ENCODE data around the gene LRMDA.

LRMDA gene

GRCh38 chr10:76017733-76018433, 586.5 kb downstream of the LRMDA start:
- no peak for DNase-seq

DNA sequence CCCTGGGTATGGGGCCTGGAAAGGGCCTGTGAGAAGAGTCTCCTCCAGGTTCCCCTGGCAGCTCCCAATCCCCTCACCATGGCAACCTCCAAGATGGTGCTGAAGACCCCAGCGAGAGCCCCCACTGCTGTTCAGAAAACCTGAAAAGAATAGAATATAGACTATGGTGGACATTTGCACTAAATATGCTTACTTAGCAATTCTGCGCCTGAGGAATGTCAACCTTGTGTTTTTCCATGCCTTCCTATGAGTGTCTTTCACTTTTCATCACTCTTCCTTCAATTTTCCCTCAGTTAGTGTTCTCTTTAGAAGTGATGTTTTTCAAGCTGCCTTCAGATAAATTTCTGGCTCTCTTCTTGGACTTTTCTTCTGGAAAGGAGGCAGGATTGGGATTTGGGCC, 589.2 kb downstream of the LRMDA start:
- DNase-seq = no peak

DNA sequence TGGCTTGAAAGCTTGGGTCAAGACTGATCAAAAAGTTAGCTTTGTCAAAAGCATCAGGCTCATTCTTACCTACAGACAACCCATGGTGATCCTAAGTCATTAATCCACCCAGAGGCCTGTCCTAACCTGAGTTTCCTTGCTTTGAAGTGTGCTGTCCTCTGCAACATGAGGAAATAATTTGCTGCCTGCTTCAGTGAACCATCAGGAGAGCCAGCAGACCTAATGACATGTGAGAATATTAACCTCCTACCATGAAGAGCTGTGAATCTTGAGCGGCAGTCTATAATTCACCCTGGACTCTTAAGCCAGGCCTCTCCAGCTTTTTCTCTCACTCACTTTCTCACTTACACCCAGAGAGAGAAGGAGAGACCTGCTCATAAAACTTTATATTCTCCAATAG, 590.0 kb downstream of the LRMDA start:
- no peak for DNase-seq

GRCh38 chr10:76022366-76022765, 590.9 kb downstream of the LRMDA start:
- no peak for DNase-seq

DNA sequence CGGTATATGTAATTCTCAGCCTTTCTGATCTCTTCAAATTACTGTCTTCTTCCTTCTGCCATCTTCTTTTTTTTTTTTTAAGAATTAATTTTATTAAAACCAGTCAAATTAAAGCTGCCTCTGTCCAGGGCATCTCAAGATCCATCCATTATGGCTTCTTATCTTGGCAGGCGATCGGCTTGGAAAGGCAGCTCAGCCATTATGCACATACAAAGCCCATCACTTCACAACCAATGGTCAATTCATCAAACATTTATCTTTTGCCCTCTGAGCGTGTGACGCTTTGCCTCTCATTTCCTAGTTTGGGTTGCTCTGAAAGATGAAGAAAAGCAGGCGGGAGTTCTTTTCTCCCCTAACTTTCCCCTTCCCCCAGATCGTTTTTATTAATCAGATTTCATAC, 591.6 kb downstream of the LRMDA start:
- no peak for DNase-seq

DNA sequence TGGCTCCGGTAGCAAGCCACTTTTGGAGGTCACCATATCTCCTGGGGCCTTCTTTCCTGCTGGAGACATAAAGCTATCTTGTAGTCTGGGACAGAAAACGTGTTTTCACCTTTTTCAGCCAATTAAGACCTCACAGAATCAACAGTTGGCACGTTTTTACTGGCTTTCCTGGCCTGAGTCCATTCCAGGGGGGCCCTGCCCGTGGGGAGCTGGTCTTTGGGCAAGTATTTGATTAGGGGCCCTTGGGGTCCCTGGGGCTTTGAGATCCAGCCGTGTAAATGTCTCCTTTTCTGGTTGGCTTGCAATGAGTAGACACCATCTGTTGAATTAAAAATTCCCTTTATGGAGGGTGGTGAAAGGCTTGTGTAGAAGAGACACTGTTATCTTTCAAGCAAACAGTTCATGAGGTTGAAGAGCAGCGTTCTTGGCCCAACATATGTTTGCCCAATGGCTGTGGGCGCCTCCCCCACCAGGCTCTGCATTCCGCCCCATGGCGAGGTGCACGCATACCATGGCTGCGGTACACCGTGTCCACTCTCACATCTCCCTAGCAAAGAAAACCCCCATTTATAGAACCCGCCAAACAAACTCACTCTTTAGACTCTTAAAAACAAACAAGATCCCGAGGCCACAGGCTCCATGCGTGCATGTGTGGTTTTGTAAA, 593.2 kb downstream of the LRMDA start:
- no peak for DNase-seq

DNA sequence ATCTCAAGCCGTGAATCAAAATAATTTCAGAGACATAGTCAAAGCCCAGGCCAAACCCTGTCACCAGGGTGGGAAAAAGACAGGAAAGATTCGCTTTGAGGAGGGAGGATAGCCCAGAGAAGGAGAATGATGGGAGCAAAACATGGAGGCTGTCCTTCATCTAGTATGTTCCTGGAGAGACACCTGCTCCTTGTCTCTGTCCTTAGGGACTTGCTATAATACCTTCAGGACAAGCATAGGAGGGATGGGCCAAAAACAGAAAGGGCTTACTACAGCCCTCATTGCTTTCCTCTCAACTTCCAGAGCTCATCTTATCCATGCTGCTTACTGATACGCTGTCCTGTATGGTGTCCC, 593.7 kb downstream of the LRMDA start:
- DNase-seq = no peak

- no peak for DNase-seq
Measured at GRCh38 chr10:76026176-76026771, 594.9 kb downstream of the LRMDA start.

- no peak for DNase-seq
Measured at GRCh38 chr10:76026905-76027304, 595.5 kb downstream of the LRMDA start.

DNA sequence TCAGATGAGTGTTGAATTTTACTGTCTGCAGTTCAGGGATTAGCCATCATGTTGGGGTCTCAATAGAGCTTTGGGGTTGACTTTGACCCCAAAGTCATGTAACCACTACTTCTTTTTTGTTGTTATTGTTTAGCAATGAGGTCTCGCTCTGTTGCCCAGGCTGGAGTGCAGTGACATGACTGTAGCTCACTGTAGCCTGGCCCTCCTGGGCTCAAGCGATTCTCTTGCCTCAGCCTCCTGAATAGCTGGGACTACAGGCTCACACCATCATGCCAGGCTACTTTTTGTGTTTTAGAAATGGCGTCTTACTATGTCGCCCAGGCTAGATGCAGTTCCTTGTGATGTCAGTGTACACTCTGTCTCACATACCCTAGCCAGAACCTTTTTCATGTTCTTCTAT, 598.4 kb downstream of the LRMDA start:
- no peak for DNase-seq

GRCh38 chr10:76031099-76031498, 599.7 kb downstream of the LRMDA start:
- DNase-seq = no peak

DNA sequence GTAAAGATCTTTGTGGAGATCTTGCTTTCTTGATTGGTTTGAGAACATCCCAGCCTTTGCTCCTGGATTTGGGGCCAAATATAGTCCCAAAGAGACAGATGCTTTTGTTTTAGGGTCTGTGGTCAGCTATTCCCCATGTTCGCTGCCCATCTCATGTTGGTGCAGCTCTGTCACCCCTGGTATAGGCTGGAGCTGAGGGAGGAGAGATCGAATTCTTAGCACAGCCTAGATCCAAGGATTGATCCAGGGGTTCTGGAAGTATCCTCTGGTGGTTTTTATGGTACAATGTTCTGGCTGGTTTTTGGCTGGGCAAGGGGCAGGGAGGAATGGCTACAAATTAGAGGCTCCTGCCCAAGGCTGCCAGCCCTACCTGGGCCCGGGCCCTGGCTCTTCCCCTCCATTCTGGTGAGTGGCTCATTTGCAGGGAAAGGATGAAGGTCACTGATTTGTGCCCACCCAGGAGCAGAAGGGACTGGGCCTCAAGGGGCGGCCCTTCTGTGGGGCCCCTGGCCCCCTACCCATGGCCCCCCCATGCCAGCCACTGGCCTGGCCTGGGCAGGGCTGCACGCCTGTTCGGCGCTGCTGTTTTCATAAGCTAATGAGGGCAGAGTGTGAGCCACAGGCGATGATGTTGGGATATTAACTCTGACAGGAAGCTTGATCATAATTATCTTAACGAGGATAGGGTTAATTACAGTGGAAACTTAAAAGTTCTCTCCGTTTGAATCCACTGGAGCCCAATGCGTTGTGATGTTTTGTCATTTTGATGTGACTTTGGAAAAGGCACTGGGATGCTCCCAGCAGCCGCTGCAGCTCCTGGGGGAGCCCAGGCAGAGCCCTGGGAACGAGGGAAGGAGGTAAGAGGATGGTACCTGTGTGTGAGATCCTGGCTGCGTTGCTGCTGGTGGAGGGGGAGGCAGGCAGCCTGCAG, 600.6 kb downstream of the LRMDA start:
- DNase-seq = no peak

GRCh38 chr10:76032700-76033039, 601.2 kb downstream of the LRMDA start:
- DNase-seq = no peak

- no peak for DNase-seq
Measured at GRCh38 chr10:76033457-76034196, 602.2 kb downstream of the LRMDA start.

- no peak for DNase-seq
Measured at GRCh38 chr10:76034353-76035205, 603.2 kb downstream of the LRMDA start.

DNA sequence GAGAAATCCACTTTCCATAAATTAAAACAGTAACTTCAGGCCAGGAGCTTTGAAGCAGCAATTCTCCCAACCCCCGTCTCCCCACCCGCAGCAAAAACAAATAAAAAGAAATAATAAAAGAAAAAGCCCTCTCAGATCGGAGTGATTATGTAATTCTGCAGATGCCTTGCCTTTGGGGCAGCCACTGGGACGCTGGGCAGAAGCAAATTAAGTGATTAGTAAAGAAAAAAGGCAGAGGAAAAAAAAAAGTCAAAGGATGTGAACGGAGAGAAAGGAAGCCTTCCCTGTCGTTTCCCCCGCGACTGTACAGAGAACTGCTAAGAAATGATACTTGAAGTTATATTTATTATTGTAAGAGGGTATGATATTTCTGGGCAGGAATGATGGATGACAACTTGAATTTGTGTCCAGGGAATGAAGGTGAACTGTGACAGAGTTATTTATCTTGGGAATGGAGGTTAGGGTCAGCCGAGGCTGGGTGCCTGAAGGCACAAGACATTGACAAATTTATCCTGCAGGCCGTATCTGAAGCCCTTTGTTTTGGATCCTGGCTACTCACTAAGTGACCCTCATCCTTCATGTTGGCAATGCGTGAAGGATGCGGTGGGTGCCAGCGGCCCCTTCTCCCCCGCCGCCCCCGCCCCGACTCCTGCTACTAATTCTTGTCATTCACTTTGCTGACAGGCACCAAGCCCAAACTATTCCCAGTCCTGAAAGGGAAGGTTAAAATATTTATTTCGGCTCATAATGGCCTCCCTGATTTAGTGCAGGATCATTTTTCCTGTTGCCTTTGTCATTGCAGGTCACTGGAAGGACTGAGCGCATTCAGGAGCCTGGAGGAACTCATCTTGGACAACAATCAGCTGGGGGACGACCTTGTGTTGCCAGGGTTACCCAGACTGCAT, 604.0 kb downstream of the LRMDA start:
- DNase-seq = no peak

- DNase-seq = peak; percentile 72
Measured at GRCh38 chr10:76036111-76036940, 604.9 kb downstream of the LRMDA start.

- no peak for DNase-seq
Measured at GRCh38 chr10:76036962-76037361, 605.5 kb downstream of the LRMDA start.

DNA sequence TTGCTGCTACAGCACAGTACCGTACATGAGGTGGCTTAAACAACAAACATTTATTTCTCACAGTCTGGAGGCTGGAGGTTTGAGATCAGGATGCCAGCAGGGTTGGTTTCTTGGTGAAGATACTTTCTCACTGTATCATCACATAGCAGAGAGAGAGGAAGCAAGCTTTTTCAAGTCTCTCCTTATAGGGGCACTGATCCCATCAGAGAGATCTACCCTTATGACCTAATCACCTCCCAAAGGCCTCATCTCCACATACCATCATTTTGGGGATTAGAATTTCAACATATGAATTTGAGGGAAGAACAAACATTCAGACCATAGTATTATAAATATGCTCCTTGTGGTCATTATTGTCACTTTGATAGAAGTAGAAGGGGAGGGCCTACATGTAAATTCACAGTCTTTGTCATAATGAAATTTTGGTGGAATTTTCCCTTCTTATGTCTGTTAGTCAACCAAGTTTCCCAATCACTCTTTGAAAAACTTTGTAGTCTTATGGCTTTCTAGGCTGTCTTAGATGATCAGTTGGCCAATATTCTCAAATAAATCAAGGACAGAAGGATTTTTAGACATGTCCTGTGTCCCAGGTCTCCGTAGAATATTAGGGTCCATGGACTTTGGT, 606.2 kb downstream of the LRMDA start:
- DNase-seq = no peak
